ENCODE results near the gene TRPV4. TPM values are rescaled to one million over a fixed set of nuclear protein-coding genes. Genes with fewer than 3 reads are reported as not detected.

TRPV4 gene
- total and polyA plus RNA-seq, 4 donors: 1.9 to 6.5 (median 2.2) TPM

GRCh38 chr12:109786799-109787198 lies 46.4 kb downstream of the TRPV4 start:
- DNase-seq (no peak), ATAC-seq (ENCODE audit: insufficient read depth, low FRiP score) (no peak)
- no peak for TF ChIP-seq CTCF (IDR thresholded peaks at IDR 0.05; ENCODE audit: control extremely low read depth, extremely low read depth)
- WGBS, 2 donors: 87 to 91% methylated on average over 9 of the region's 9 CpGs
- Histone ChIP-seq H3K9me3 (ENCODE audit: control insufficient read depth in 4 of 4, insufficient read depth in 3 of 4, low read length in 3 of 4) (peaks cover 0 to 2% (median 0%) of the 10 kb centered on the region in 4 donors), H3K36me3 (ENCODE audit: control insufficient read depth in 4 of 4, insufficient read depth in 4 of 4, low read length in 4 of 4) (no peaks in the 10 kb centered on the region), H3K4me1 (ENCODE audit: control insufficient read depth in 5 of 5, insufficient read depth in 5 of 5, low read length in 5 of 5) (peaks cover 0 to 3% (median 0%) of the 10 kb centered on the region in 5 donors), H3K27ac (ENCODE audit: low read depth in 1 of 2, low read length in 1 of 2) (no peak overlapping the region), H3K9ac (ENCODE audit: insufficient read depth in 1 of 2, low read length in 2 of 2) (no peak overlapping the region), H3K4me3 (no peak overlapping the region), H3K27me3 (ENCODE audit: control insufficient read depth in 3 of 3, insufficient read depth in 3 of 3, low read length in 2 of 3) (no peaks in the 10 kb centered on the region)

- H3K36me3 ChIP-seq (ENCODE audit: control insufficient read depth in 4 of 4, insufficient read depth in 4 of 4, low read length in 4 of 4): no peaks in the 10 kb centered on the region
Observed at GRCh38 chr12:109785854-109786253, 47.3 kb downstream of the TRPV4 start.

GRCh38 chr12:109783965-109784244 lies 49.3 kb downstream of the TRPV4 start:
- Histone ChIP-seq H3K9ac (ENCODE audit: insufficient read depth in 1 of 2, low read length in 2 of 2) (no peak overlapping the region), H3K9me3 (ENCODE audit: control insufficient read depth in 4 of 4, insufficient read depth in 3 of 4, low read length in 3 of 4) (peaks cover 0 to 6% (median 2%) of the 10 kb centered on the region in 4 donors), H3K4me1 (ENCODE audit: control insufficient read depth in 5 of 5, insufficient read depth in 5 of 5, low read length in 5 of 5) (peaks cover 0 to 3% (median 0%) of the 10 kb centered on the region in 5 donors), H3K36me3 (ENCODE audit: control insufficient read depth in 4 of 4, insufficient read depth in 4 of 4, low read length in 4 of 4) (no peaks in the 10 kb centered on the region), H3K27me3 (ENCODE audit: control insufficient read depth in 3 of 3, insufficient read depth in 3 of 3, low read length in 2 of 3) (no peaks in the 10 kb centered on the region), H3K27ac (ENCODE audit: low read depth in 1 of 2, low read length in 1 of 2) (no peak overlapping the region), H3K4me3 (no peak overlapping the region)
- DNase-seq (no peak), ATAC-seq (ENCODE audit: insufficient read depth, low FRiP score) (no peak)
- 73 to 85% methylated on average over 8 of the region's 8 CpGs for WGBS, 2 donors
- no peak for TF ChIP-seq CTCF (IDR thresholded peaks at IDR 0.05; ENCODE audit: control extremely low read depth, extremely low read depth)

More at GRCh38 chr12:109785854-109786253, 47.3 kb downstream of the TRPV4 start:
- ATAC-seq (ENCODE audit: insufficient read depth, low FRiP score): no peak
- H3K4me1 ChIP-seq (ENCODE audit: control insufficient read depth in 5 of 5, insufficient read depth in 5 of 5, low read length in 5 of 5): peaks cover 0 to 3% (median 0%) of the 10 kb centered on the region in 5 donors
- WGBS, 2 donors: 79 to 84% methylated on average over 4 of the region's 4 CpGs
- no peak overlapping the region for H3K4me3 ChIP-seq
- H3K27ac ChIP-seq (ENCODE audit: low read depth in 1 of 2, low read length in 1 of 2): no peak overlapping the region
- no peak overlapping the region for H3K9ac ChIP-seq (ENCODE audit: insufficient read depth in 1 of 2, low read length in 2 of 2)
- H3K9me3 ChIP-seq (ENCODE audit: control insufficient read depth in 4 of 4, insufficient read depth in 3 of 4, low read length in 3 of 4): peaks cover 0 to 2% (median 0%) of the 10 kb centered on the region in 4 donors
- DNase-seq: no peak
- TF ChIP-seq CTCF (IDR thresholded peaks at IDR 0.05; ENCODE audit: control extremely low read depth, extremely low read depth): no peak
- H3K27me3 ChIP-seq (ENCODE audit: control insufficient read depth in 3 of 3, insufficient read depth in 3 of 3, low read length in 2 of 3): no peaks in the 10 kb centered on the region

Data from lung (tissue), 12 donors.